Rectal smooth muscle tissue (tissue), 1 donor: ENCODE results near the gene C6orf89.

ENCODE experiments used
- H3K27ac ChIP-seq: one replicate; pipeline ENCODE4 v1.7.0; 2013; ENCODE audit warnings: low read depth, low read length, inconsistent platforms
- H3K27me3 ChIP-seq: one replicate; pipeline ENCODE4 v1.7.0; 2013; ENCODE audit warnings: low read length; ENCODE audit not compliant: control insufficient read depth, insufficient read depth
- H3K36me3 ChIP-seq: one replicate; pipeline ENCODE4 v1.7.0; 2013; ENCODE audit warnings: low read length; ENCODE audit not compliant: control insufficient read depth, insufficient read depth
- H3K4me1 ChIP-seq: one replicate; pipeline ENCODE4 v1.7.0; 2013; ENCODE audit warnings: low read length; ENCODE audit not compliant: control insufficient read depth, insufficient read depth
- H3K4me3 ChIP-seq: one replicate; pipeline ENCODE4 v1.7.0; 2013; ENCODE audit warnings: low read length
- H3K9ac ChIP-seq: one replicate; pipeline ENCODE4 v1.7.0; 2013; ENCODE audit warnings: low read length

C6orf89 gene

DNA sequence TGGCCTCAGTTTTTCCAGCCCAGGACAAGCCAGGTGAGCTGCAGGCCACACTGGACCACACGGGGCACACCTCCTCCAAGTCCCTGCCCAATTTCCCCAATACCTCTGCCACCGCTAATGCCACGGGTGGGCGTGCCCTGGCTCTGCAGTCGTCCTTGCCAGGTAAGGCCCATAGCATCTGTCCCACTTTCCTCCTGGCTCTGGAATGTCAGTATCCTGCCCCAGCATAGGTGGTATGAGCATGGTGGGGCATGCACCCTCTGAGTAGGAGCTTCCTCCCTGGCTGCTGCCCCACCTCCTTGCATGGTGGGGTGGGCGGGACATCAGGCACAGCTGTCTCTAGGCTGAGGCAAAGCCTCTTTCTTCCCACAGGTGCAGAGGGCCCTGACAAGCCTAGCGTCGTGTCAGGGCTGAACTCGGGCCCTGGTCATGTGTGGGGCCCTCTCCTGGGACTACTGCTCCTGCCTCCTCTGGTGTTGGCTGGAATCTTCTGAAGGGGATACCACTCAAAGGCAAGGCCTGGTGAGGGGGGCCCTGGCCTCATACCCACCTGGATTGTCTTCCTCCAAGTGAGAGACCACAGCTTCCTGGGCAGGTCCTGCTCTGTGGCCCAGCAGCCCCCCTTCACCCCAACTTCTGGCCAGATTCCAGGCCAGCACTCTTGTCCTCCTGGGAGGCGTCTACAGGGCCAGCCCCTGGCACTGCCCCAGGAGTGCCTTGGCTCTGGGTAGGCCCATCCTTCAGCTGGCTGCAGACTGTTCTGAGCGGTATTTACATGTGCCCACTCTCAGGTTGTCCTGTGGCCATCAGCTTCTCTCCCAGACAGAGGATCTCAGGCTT is 77.9 kb downstream of the C6orf89 start:
- Histone ChIP-seq H3K9ac (no peak overlapping the region), H3K27ac (no peak overlapping the region), H3K27me3 (no peaks in the 10 kb centered on the region), H3K4me1 (no peaks in the 10 kb centered on the region), H3K4me3 (no peak overlapping the region), H3K36me3 (peaks cover 12% of the 10 kb centered on the region)

DNA sequence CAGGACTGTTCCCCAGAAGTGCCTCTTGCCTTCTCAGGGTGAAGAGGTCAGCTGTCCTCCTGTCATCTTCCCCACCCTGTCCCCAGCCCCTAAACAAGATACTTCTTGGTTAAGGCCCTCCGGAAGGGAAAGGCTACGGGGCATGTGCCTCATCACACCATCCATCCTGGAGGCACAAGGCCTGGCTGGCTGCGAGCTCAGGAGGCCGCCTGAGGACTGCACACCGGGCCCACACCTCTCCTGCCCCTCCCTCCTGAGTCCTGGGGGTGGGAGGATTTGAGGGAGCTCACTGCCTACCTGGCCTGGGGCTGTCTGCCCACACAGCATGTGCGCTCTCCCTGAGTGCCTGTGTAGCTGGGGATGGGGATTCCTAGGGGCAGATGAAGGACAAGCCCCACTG is 78.6 kb downstream of the C6orf89 start:
- Histone ChIP-seq H3K4me1 (no peaks in the 10 kb centered on the region), H3K4me3 (no peak overlapping the region), H3K9ac (no peak overlapping the region), H3K27me3 (no peaks in the 10 kb centered on the region), H3K27ac (no peak overlapping the region), H3K36me3 (peaks cover 19% of the 10 kb centered on the region)

DNA sequence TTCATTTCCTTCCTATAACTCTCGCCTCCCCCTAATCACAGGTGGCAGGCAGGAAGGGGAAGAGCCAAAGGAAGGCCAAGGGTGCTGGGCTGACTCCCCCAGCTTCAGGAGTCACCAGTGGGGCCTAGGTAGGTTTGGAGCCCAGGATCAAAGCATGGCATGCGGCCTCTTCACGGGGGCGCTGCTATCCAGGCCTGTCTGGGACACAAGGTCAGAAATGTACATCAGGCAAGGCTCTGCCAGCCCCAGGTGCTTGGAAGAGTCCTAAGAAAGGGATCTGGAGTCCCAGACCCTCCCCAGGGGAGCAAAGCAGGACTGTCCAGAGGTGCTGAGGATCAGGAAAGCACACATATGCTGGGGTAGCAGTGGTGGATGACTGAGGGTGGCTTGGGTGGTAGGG is 79.2 kb downstream of the C6orf89 start:
- Histone ChIP-seq H3K4me3 (no peak overlapping the region), H3K27ac (no peak overlapping the region), H3K36me3 (peaks cover 25% of the 10 kb centered on the region), H3K9ac (no peak overlapping the region), H3K27me3 (no peaks in the 10 kb centered on the region), H3K4me1 (no peaks in the 10 kb centered on the region)

DNA sequence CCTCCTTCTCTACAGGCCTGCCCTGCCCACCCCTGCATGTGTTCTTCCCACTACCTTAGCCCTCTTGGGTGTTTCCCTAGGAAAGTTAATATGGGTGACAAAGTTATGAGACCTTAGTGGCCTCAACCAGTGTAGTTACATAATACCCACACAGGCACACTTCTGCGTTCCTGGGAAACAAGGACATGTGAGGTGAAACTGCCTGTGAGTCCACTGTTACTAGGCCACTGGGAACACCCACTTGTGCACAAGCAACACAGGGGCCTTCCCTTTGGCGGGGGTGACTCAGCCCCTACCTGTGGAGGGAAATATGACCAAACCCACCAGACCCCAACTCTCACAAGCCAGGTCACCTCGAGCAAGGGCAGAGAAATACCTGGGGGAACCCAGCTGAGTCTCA is 81.5 kb downstream of the C6orf89 start:
- Histone ChIP-seq H3K36me3 (peaks cover 48% of the 10 kb centered on the region), H3K4me1 (no peaks in the 10 kb centered on the region)

DNA sequence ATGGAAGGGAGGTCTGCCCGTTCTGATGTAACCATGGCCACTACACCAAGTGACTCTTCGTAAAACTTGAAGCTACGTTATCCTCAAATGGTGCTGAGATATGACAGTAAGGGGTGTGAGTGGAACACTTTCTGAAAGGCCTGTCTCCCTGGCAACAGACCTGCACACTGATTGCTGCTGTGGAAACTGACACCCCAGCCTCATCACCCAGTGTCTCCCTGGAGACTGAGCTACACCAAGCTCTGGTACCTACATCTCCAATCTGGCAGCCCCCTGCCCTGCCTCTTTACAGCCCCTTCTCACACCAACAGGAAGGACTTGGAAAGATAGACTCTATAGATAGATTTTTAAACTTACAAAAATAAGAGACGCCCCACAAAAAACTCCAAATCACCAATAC is 82.0 kb downstream of the C6orf89 start:
- no peak overlapping the region for H3K4me3 ChIP-seq
- no peak overlapping the region for H3K27ac ChIP-seq
- H3K36me3 ChIP-seq = peaks cover 52% of the 10 kb centered on the region
- H3K9ac ChIP-seq = no peak overlapping the region
- H3K4me1 ChIP-seq = no peaks in the 10 kb centered on the region
- H3K27me3 ChIP-seq = no peaks in the 10 kb centered on the region

More for the DNA sequence above, 81.5 kb downstream of the C6orf89 start:
- H3K9ac ChIP-seq = no peak overlapping the region
- H3K4me3 ChIP-seq = no peak overlapping the region
- H3K27me3 ChIP-seq = no peaks in the 10 kb centered on the region
- H3K27ac ChIP-seq = no peak overlapping the region

DNA sequence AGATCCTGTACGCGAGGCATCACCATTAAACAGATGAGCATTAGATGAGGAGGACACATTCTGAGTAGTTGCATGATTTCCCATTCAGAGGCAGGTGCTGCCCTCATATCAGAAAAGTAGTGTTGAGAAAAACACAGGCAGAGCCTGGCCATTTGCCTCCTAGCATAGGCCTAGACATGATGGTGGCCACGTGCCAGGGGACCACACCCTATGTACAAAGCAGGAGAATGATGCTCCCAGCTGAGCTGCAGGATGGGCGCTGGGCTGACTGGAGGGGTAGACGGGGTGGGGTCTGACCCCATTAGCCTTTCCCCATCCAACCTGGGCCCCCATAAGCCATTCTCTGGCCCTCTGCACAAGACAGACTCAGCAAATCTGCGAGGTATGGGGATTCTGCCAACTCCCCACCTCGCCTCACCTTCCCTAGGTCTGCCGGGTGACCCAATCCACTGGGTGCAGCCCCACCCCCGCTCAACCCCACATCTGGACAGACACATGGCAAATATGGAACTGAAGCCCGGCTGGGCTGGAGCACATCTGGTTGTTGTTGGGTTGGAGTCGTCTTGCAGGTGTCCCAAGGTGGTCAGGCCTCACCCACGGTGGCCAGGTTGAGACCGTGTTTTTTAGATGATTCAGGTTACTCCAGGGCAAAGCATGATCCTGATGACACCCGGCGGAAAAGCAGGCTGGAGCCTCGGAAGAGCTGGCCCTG is 82.7 kb downstream of the C6orf89 start:
- Histone ChIP-seq H3K27ac (no peak overlapping the region), H3K4me1 (no peaks in the 10 kb centered on the region), H3K9ac (no peak overlapping the region), H3K36me3 (peaks cover 55% of the 10 kb centered on the region), H3K27me3 (no peaks in the 10 kb centered on the region), H3K4me3 (no peak overlapping the region)

DNA sequence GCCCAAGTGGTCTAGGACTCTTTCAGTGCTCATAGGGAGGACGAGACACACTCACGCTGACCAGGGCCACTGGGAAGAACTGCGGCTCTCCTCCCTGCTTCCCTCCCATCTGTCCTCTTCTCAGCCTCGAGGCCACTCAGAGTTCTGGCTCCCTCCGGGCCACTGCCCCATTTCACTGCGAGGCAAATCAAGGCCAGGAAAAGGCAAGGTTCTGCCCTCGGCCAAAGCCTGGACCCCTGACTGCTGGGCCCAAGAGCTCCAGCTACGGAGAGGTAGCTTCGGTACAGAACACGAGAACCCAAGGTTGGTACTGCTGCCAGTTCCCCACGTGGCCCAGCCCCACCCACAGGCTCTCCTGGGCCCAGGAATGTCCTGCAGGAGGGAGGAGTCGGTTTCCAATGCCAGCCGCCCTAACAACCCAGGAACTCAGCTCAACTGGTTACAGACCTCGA is 83.5 kb downstream of the C6orf89 start:
- peaks cover 59% of the 10 kb centered on the region for H3K36me3 ChIP-seq
- no peak overlapping the region for H3K4me3 ChIP-seq
- H3K27me3 ChIP-seq = no peaks in the 10 kb centered on the region
- no peak overlapping the region for H3K9ac ChIP-seq
- no peak overlapping the region for H3K27ac ChIP-seq
- H3K4me1 ChIP-seq = no peaks in the 10 kb centered on the region

DNA sequence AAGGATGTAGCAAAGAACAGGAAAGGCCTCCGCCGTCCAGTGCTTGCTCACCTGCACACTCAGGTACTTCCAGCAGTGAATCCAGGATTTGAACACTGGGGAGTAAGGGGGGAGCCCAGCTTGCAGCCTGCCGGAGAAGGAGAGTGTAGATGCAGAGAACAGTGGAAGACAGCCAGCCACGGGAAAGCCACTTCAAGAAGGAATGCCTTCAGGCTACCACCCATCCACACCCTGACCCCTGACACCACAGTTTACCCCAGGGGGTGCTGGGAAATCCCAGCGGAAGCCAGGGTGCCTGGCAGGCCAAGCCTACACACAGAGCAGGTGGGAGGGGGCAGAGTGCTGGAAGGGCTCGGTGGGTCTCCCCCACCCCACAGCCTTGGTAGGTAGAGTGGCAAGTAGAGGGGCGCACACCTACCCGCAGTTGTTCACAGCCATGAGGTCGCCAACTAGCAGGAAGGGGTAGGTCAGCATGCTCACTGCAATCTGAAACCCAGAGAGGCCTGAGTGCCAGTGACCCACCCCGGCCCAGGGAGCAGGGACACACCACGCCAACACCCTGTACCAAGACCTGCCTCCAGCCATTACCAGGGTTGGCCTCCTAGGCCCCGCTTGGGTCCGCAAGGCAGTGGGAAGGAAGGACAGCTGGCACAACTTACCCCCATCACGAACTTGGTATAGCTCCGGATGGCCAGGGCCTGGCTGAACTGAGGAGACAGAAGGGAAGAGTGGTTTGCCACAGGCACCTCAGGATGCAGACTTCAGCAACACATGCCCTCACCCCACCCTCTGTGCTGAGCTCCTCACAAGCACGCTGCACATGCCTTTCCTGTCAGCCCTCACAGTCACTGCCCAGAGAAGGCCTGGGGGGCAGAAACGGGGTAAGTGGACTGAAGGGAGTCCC is 84.5 kb downstream of the C6orf89 start:
- H3K36me3 ChIP-seq = peaks cover 68% of the 10 kb centered on the region
- H3K9ac ChIP-seq = no peak overlapping the region
- H3K4me1 ChIP-seq = no peaks in the 10 kb centered on the region
- H3K27me3 ChIP-seq = no peaks in the 10 kb centered on the region
- H3K27ac ChIP-seq = no peak overlapping the region
- no peak overlapping the region for H3K4me3 ChIP-seq

DNA sequence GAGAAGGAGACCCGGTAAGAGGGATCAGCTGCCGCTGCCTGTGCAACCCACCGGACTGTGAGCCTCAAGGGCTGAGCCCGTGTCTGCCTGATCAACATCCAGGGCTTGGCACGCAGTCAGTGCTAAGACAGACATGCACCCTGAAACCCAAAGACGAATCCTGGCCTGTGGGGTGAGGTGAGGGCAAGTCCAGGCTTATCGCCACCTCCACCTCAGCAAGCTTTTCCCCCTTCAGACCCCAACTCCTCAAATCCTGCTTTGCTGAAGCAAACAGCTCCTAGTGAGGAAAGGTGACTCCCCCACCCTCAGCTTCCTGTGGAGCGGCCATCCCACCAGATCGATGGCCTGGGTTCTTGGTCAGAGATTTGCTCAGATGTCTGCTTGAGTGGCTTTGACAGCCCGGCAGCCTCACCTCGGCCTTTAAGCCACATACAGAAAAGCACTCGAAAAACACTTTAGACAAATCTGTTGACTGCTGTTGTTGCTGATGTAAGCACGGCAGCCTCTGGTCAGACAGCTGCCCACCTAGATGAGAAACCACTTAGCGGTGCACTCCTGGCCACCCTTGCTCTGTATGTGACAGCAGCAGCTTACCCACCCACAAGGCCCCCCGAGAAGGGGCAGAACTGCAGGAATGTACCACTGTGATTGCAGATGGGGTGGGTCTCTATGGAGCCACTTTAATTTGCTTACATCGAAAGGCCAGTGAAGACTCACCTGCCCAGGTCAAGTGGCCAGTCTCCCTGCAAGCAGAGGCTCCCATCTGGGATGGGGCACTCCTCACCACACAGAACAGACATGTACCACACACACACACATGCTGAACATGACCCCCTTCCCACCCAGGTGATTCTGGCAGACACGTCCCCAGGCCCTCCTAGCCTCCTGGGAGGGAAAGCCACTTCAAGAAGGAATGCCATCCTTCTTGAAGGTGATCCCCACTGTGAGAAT is 85.4 kb downstream of the C6orf89 start:
- H3K27me3 ChIP-seq = no peaks in the 10 kb centered on the region
- H3K9ac ChIP-seq = no peak overlapping the region
- peaks cover 76% of the 10 kb centered on the region for H3K36me3 ChIP-seq
- H3K27ac ChIP-seq = no peak overlapping the region
- no peak overlapping the region for H3K4me3 ChIP-seq
- no peaks in the 10 kb centered on the region for H3K4me1 ChIP-seq

DNA sequence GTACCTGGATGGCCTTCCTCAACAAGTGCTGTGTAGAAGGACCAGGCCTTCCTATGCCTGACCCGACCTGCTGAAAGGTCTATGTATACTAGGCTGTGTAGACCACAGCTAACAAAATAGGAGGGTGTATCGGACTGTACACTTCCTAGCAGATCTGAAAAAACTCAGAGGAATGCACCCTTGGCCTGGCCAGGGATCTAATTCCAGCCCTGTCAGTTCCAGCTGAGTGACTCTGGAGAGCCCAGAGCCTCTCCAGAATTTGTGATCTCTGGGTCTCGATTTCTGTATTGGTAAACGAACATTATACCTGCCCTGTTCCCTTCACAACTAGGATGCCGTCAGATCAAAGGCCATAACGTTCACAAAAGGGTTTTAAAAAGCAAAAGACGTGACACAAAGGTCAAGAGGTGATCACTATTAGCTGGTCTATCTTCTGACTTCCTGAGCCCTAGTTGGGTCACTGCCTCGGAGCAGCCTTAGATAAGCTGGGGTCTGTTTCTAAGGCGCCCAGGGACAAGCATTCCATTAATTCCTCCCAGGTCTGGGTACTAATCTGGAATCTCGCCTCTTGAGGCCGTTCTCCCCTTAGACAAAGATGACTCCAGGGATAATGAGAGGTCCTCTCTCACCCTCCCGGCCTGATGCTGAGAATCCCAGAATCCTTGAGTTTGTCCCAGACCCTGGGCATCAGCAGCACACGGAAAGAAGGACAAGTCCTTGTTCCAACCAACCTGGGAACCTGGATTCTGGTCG is 86.3 kb downstream of the C6orf89 start:
- Histone ChIP-seq H3K27ac (no peak overlapping the region), H3K9ac (no peak overlapping the region), H3K36me3 (peaks cover 84% of the 10 kb centered on the region), H3K4me1 (no peaks in the 10 kb centered on the region), H3K27me3 (no peaks in the 10 kb centered on the region), H3K4me3 (no peak overlapping the region)

DNA sequence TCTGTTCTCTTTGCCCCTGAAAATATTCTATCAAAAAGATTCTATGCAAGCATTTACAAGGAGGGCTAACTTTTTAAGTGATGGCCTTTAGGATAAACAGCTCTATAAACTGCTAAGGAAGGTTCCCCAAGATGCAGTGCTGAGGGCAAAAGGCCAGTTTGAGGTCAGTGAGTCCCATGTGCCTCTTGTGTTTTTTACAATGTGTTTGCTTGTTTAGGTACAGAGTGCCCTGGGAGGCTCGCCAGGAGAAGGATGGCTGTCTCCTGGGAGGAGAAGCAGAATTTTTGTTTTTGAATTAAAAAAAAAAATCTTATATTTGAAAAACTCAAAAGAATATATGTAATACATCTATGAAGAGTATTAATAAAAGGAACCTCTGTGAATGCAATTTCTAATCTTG is 87.4 kb downstream of the C6orf89 start:
- H3K36me3 ChIP-seq = peaks cover 87% of the 10 kb centered on the region
- H3K4me1 ChIP-seq = no peaks in the 10 kb centered on the region
- H3K4me3 ChIP-seq = no peak overlapping the region

More for the DNA sequence above, 87.4 kb downstream of the C6orf89 start:
- Histone ChIP-seq H3K27me3 (no peaks in the 10 kb centered on the region), H3K27ac (no peak overlapping the region), H3K9ac (no peak overlapping the region)
